Transverse colon (tissue), 3 donors: ENCODE results near the gene MIDN.

Experiments
- EP300 ChIP-seq: sonication (generic); formaldehyde crosslinking; IDR thresholded peaks from one replicate; pipeline ENCODE4 v1.6.1; 2017; ENCODE audit warnings: antibody characterized with exemption, low read depth
- POLR2A ChIP-seq: fragments of 450-650 bp; IDR thresholded peaks from one replicate; pipeline ENCODE4 v1.6.1; 2016; ENCODE audit warnings: antibody characterized with exemption, mild to moderate bottlenecking, moderate library complexity
- TF ChIP-seq, protein P1 (sequence below), 5 experiments: fragments of 200-600 bp in 3 of 5; fragments of 450-650 bp in 2 of 5; sonication (generic) in 3 of 5; IDR thresholded peaks; 1 replicate in 2 of 5; 2 replicates in 3 of 5; pipeline ENCODE4 v1.5.1; 2016 to 2017; ENCODE audit warnings: antibody characterized with exemption in 5 of 5, inconsistent platforms in 3 of 5, mild to moderate bottlenecking in 2 of 5, moderate library complexity in 1 of 5

DNA sequence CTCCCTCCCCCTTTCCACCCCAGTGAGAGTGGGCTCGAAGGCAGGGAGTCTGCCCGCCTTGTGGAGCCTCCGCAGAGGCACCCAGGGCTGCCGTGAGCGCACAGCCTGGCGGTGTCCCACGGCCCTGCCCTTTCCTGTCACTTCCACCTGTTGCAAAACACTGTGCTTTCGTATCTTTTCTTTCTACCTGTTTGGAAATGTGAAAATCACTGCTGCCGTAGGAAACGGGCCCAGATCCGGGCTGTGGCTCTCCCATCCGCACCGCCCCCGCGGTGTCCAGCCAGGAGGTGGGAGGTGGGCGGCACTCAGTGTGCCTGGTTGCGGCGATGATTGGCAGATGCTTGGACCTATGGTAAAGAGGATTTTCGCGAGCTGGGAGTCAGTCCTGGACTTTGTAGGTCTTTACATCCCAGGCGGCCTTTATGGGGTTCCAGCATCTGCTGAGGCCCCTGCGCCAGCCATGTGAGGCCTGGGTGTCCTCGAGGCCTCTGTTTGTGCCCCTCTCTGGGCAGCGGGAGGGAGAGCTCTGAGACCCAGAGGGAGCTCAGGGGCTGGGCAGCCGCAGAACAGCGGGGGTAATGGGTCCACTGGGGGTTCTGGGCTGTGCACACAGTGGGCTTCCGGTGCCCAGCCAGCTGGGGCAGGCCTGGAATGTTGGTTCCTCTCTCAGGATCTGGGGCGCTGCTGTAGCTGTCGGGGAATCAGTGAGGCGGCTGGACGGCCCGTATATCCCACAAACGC, 36.7 kb upstream of the MIDN start:
- TF ChIP-seq, protein P1, sequence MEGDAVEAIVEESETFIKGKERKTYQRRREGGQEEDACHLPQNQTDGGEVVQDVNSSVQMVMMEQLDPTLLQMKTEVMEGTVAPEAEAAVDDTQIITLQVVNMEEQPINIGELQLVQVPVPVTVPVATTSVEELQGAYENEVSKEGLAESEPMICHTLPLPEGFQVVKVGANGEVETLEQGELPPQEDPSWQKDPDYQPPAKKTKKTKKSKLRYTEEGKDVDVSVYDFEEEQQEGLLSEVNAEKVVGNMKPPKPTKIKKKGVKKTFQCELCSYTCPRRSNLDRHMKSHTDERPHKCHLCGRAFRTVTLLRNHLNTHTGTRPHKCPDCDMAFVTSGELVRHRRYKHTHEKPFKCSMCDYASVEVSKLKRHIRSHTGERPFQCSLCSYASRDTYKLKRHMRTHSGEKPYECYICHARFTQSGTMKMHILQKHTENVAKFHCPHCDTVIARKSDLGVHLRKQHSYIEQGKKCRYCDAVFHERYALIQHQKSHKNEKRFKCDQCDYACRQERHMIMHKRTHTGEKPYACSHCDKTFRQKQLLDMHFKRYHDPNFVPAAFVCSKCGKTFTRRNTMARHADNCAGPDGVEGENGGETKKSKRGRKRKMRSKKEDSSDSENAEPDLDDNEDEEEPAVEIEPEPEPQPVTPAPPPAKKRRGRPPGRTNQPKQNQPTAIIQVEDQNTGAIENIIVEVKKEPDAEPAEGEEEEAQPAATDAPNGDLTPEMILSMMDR (IDR thresholded peaks at IDR 0.05) = no peak
- no peak for TF ChIP-seq EP300
- no peak for TF ChIP-seq POLR2A
